ENCODE data around the gene CARD9. TPM values are rescaled to one million over a fixed set of nuclear protein-coding genes. Genes with fewer than 3 reads are reported as not detected.

The CARD9 gene
- total RNA-seq, 1 experiment from 2014 or later: 2.9 TPM

DNA sequence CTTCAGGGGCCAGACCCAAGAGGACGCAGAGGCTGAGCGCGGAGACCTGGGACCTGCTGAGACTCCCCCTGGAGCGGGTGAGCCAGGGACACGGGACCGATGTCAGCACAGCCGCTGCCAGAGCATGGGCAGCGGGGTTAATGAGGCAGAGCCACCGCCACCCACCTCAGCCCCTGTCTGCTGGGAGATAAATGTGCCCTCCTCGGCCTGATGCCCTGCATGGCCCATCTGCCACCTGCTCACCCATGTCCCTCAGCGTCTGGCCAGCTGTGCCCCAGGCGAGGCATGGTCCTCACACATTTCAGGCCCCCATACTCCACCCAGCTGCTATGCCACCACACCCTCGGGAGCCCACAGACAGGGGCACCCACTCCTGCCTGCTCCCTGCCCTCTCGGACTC, 24.8 kb downstream of the CARD9 start:
- H3K79me2 ChIP-seq (ENCODE audit: low read length): no peaks in the 10 kb centered on the region
- H3K4me2 ChIP-seq (ENCODE audit: low read depth, low read length, poor library complexity, severe bottlenecking): no peak overlapping the region
- H3K9me2 ChIP-seq (replicated peaks; ENCODE audit: insufficient read depth, low read length): no peaks in the 10 kb centered on the region
- no peaks in the 10 kb centered on the region for H3K27me3 ChIP-seq (ENCODE audit: low read length)
- H2AFZ ChIP-seq (ENCODE audit: low read length): no peak overlapping the region
- H3K4me1 ChIP-seq (ENCODE audit: low read length): peaks cover 16% of the 10 kb centered on the region
- H3K36me3 ChIP-seq (ENCODE audit: insufficient read depth, low read length): no peaks in the 10 kb centered on the region
- H3K9ac ChIP-seq (ENCODE audit: low read length): no peak overlapping the region
- H3K4me3 ChIP-seq (ENCODE audit: low read length): no peak overlapping the region
- H4K20me1 ChIP-seq (ENCODE audit: insufficient read depth, low read depth, low read length): peaks cover 17% of the 10 kb centered on the region; the same call in 1 of the 2 replicates
- no peaks in the 10 kb centered on the region for H3K9me3 ChIP-seq (ENCODE audit: low read length)
- DNase-seq: no peak
- no peak overlapping the region for H3K27ac ChIP-seq (ENCODE audit: low read length)

DNA sequence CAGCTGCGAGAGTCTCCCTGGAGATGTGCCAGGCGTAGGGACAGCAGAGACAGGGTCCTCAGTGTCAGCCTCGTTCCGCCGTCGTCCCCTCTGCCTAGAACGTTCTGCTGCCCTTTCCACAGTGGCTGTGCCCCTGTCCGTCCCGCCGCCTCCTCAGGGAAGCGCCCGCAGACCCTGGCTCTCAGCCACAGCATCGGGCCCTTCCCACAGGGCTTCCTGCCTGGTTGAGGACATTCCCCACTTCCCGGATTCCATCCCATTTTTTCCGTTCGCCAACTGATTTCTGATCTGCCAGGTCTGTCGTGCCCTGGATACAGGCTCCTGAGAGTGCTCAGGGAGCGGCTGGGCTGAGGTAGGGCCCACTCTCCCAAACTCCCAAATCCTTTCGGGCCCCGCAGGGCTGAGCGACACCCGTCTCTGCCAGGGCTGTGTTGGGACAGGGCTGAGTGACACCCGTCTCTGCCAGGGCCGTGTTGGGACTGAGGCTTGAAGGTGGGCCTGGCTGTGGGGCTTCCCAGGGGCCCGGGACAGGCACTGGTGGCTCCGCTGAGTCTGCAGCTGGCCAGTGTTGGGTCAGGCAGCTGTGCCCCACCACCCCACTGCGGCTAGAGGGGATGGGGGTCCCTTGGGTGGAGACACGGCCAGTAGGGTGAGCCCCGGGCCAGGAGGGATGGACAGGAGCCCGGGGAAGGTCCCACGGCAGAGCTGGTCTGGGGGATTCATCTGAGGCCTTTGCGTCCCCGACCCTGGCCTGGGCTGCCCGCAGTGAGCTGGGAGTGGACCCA, 25.8 kb downstream of the CARD9 start:
- peaks cover 13% of the 10 kb centered on the region for H3K4me1 ChIP-seq (ENCODE audit: low read length)
- no peak overlapping the region for H2AFZ ChIP-seq (ENCODE audit: low read length)
- DNase-seq: no peak
- H3K36me3 ChIP-seq (ENCODE audit: insufficient read depth, low read length): no peaks in the 10 kb centered on the region
- H3K4me2 ChIP-seq (ENCODE audit: low read depth, low read length, poor library complexity, severe bottlenecking): no peak overlapping the region
- H3K4me3 ChIP-seq (ENCODE audit: low read length): no peak overlapping the region
- no peak overlapping the region for H3K27ac ChIP-seq (ENCODE audit: low read length)
- no peaks in the 10 kb centered on the region for H3K9me3 ChIP-seq (ENCODE audit: low read length)
- no peak overlapping the region for H3K9ac ChIP-seq (ENCODE audit: low read length)
- no peaks in the 10 kb centered on the region for H3K27me3 ChIP-seq (ENCODE audit: low read length)
- peaks cover 14% of the 10 kb centered on the region; the same call in 1 of the 2 replicates for H4K20me1 ChIP-seq (ENCODE audit: insufficient read depth, low read depth, low read length)
- H3K9me2 ChIP-seq (replicated peaks; ENCODE audit: insufficient read depth, low read length): no peaks in the 10 kb centered on the region
- H3K79me2 ChIP-seq (ENCODE audit: low read length): no peaks in the 10 kb centered on the region

DNA sequence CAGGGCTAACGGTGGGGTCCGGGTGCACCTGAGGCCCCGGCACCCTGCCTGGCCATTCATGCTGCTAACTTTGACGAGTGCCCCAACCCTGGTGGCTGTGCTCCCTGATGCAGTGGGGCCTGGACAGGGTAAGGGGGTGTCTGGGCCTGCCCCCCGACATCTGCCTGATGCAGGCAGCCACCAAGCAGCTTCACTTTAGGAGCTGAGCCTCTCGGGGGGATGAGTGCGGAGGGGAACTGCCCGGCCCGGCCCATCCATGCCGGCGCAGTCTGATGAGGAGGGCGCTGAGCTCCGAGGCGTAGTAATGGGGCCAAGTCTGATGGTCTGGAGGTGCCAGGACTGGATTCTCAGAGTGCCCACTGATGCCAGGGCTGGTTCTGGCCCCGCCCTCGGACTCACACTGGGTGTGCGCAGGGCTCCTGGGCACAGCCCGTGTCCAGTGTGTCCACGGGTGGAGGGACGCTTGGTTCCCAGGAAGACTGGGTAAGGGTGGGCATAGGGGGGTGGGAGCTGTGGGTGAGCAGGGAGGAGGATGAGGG, 26.5 kb downstream of the CARD9 start:
- no peak overlapping the region for H3K4me3 ChIP-seq (ENCODE audit: low read length)
- H3K4me2 ChIP-seq (ENCODE audit: low read depth, low read length, poor library complexity, severe bottlenecking): no peak overlapping the region
- H3K9me3 ChIP-seq (ENCODE audit: low read length): no peaks in the 10 kb centered on the region

DNA sequence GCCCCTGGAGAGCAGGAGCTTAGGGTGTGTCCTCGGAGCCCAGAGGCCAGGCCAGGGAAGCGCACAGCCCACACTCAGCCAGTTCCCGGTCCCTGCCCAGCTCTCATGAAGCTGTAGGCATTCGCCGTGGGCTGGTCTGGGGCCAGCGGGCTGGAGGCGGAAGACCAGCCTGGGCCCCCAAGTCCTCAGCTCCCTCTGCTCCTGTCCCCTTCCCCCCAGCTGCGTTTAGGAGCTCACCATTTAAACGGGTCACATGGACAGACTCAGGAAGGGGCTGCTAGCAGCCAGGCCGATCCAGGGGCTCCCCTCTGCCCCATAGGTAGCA, 27.4 kb downstream of the CARD9 start:
- Histone ChIP-seq H3K27me3 (ENCODE audit: low read length) (no peaks in the 10 kb centered on the region), H3K4me2 (ENCODE audit: low read depth, low read length, poor library complexity, severe bottlenecking) (no peak overlapping the region), H3K79me2 (ENCODE audit: low read length) (no peaks in the 10 kb centered on the region), H3K9ac (ENCODE audit: low read length) (no peak overlapping the region), H3K27ac (ENCODE audit: low read length) (no peak overlapping the region), H4K20me1 (ENCODE audit: insufficient read depth, low read depth, low read length) (0 out of 2 replicates have a peak, but pooled peaks cover 10% of the 10 kb centered on the region), H3K36me3 (ENCODE audit: insufficient read depth, low read length) (no peaks in the 10 kb centered on the region), H3K9me2 (replicated peaks; ENCODE audit: insufficient read depth, low read length) (no peaks in the 10 kb centered on the region), H3K4me1 (ENCODE audit: low read length) (peaks cover 23% of the 10 kb centered on the region), H3K9me3 (ENCODE audit: low read length) (no peaks in the 10 kb centered on the region), H2AFZ (ENCODE audit: low read length) (no peak overlapping the region), H3K4me3 (ENCODE audit: low read length) (no peak overlapping the region)
- no peak for DNase-seq

More for the DNA sequence above, 26.5 kb downstream of the CARD9 start:
- Histone ChIP-seq H3K27me3 (ENCODE audit: low read length) (no peaks in the 10 kb centered on the region), H3K9me2 (replicated peaks; ENCODE audit: insufficient read depth, low read length) (no peaks in the 10 kb centered on the region), H4K20me1 (ENCODE audit: insufficient read depth, low read depth, low read length) (0 out of 2 replicates have a peak, but pooled peaks cover 14% of the 10 kb centered on the region), H3K27ac (ENCODE audit: low read length) (no peak overlapping the region), H2AFZ (ENCODE audit: low read length) (no peak overlapping the region), H3K36me3 (ENCODE audit: insufficient read depth, low read length) (no peaks in the 10 kb centered on the region), H3K4me1 (ENCODE audit: low read length) (peaks cover 15% of the 10 kb centered on the region), H3K79me2 (ENCODE audit: low read length) (no peaks in the 10 kb centered on the region), H3K9ac (ENCODE audit: low read length) (no peak overlapping the region)
- no peak for DNase-seq

DNA sequence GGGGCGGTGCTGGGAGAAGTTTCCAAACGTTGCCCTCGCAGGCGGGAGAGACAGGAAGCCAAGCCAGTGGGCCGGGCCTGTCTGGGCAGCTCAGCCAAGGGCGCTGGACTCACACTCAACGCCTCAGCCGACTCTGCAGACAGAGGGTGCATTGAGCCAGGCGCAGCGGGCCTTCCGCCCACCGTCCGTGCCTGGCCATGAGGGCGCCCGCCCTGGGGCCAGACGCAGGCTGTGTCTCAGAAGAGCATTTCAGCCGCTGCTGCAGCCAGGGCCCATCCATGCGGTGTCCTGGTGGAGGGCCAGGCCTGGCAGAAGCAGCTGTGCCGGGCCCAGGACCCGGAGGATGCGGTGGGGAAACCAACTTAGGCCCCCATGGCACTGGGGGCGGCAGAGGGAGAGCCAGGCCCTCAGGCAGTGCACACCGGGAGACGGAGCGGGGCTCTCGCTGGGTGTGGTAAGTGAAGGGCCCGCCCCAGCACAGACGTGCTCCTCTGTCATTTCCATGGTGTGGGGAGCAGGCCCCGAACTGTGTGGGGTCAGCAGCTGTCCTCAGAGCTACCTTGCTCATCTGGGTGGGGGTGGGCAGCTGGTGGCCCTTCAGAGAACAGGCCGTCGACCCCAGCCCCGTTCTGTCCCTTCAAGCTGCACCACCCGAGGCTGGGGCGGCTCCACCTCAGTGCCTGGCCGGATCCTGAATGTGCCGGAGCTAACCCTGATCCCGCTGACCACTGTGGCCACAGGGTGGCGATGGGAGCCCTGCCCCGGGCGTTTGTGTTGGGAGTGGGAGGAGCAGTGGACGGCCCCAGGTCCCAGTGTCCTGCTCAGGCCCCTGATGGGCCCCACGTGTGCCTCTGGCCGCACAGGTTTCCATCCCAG, 27.9 kb downstream of the CARD9 start:
- no peaks in the 10 kb centered on the region for H3K79me2 ChIP-seq (ENCODE audit: low read length)
- H3K9me3 ChIP-seq (ENCODE audit: low read length): no peaks in the 10 kb centered on the region
- DNase-seq: no peak
- H3K27me3 ChIP-seq (ENCODE audit: low read length): no peaks in the 10 kb centered on the region
- no peaks in the 10 kb centered on the region for H3K9me2 ChIP-seq (replicated peaks; ENCODE audit: insufficient read depth, low read length)
- H3K9ac ChIP-seq (ENCODE audit: low read length): no peak overlapping the region
- H2AFZ ChIP-seq (ENCODE audit: low read length): no peak overlapping the region
- H3K4me3 ChIP-seq (ENCODE audit: low read length): no peak overlapping the region
- peaks cover 28% of the 10 kb centered on the region for H3K4me1 ChIP-seq (ENCODE audit: low read length)
- no peak overlapping the region for H3K4me2 ChIP-seq (ENCODE audit: low read depth, low read length, poor library complexity, severe bottlenecking)
- no peaks in the 10 kb centered on the region for H3K36me3 ChIP-seq (ENCODE audit: insufficient read depth, low read length)
- H3K27ac ChIP-seq (ENCODE audit: low read length): no peak overlapping the region
- 0 out of 2 replicates have a peak, but pooled peaks cover 10% of the 10 kb centered on the region for H4K20me1 ChIP-seq (ENCODE audit: insufficient read depth, low read depth, low read length)

DNA sequence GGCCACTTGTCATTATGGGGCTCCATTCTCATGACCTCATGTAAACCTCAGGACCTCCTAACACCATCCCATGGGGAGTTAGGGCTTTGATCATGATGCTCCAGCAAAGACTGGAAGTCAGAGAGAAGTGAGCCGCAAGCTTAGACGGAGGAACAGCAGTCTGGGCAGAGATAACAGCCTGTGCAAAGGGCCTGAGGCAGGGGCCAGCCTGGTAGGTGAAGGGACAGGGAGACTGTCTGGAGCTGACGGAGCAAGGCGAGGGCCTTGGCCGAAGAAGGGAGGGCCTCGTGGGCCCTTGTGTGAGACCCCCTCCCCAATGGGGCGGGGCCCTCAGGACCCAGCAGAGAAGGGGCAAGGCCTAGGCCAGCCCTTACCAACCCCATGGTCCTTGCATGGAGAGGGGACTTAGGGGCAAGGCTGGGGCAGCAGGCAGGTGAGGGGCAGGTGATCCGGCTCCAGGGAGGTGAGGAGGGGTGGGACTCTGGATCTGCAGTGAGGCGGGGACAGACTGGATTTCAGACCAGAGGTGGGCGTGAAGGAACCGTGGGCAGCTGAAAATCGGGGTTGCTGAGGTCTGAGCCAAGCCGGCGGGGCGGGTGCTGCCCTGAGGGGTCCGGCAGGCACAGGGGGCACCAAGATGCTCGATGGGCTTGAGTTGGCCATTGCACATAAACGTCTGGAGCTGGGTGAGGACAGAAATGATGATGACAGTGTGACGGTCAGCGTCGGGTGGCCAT, 28.8 kb downstream of the CARD9 start:
- Histone ChIP-seq H3K27ac (ENCODE audit: low read length) (no peak overlapping the region), H2AFZ (ENCODE audit: low read length) (no peak overlapping the region), H3K36me3 (ENCODE audit: insufficient read depth, low read length) (no peaks in the 10 kb centered on the region), H3K4me1 (ENCODE audit: low read length) (peaks cover 34% of the 10 kb centered on the region), H3K9ac (ENCODE audit: low read length) (no peak overlapping the region), H3K4me2 (ENCODE audit: low read depth, low read length, poor library complexity, severe bottlenecking) (no peak overlapping the region), H3K79me2 (ENCODE audit: low read length) (no peaks in the 10 kb centered on the region), H3K9me2 (replicated peaks; ENCODE audit: insufficient read depth, low read length) (no peaks in the 10 kb centered on the region), H3K9me3 (ENCODE audit: low read length) (no peaks in the 10 kb centered on the region), H3K4me3 (ENCODE audit: low read length) (no peak overlapping the region), H4K20me1 (ENCODE audit: insufficient read depth, low read depth, low read length) (0 out of 2 replicates have a peak, but pooled peaks cover 10% of the 10 kb centered on the region), H3K27me3 (ENCODE audit: low read length) (no peaks in the 10 kb centered on the region)
- DNase-seq: no peak

DNA sequence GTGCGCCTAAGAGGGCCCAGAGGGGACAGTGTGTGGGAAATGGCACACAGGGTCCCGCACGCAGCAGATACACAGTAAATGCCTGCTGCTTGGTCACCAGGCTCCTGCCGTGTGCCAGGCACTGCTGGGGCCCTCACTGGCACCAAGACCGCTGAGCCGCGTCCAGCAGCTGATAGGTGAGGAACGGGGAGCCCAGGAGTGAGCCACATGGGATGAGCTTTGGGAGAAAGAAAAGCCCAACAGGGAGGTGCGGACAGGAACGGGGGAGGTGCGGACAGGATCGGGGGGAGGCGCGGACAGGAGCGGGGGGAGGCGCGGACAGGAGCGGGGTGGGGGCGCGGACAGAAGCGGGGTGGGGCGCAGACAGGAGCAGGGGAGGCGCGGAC, 29.6 kb downstream of the CARD9 start:
- Histone ChIP-seq H3K4me3 (ENCODE audit: low read length) (no peak overlapping the region), H3K9ac (ENCODE audit: low read length) (no peak overlapping the region), H3K79me2 (ENCODE audit: low read length) (no peaks in the 10 kb centered on the region), H3K9me3 (ENCODE audit: low read length) (no peaks in the 10 kb centered on the region), H3K4me2 (ENCODE audit: low read depth, low read length, poor library complexity, severe bottlenecking) (no peak overlapping the region), H3K27ac (ENCODE audit: low read length) (no peak overlapping the region), H3K36me3 (ENCODE audit: insufficient read depth, low read length) (no peaks in the 10 kb centered on the region), H3K4me1 (ENCODE audit: low read length) (peaks cover 42% of the 10 kb centered on the region), H4K20me1 (ENCODE audit: insufficient read depth, low read depth, low read length) (0 out of 2 replicates have a peak, but pooled peaks cover 10% of the 10 kb centered on the region), H3K9me2 (replicated peaks; ENCODE audit: insufficient read depth, low read length) (no peaks in the 10 kb centered on the region), H2AFZ (ENCODE audit: low read length) (no peak overlapping the region), H3K27me3 (ENCODE audit: low read length) (no peaks in the 10 kb centered on the region)
- no peak for DNase-seq
